Neuronal stem cell (in vitro differentiated cells): ENCODE measurements around the gene WDR20.

Source experiments
- DNase-seq: peaks from one replicate; pipeline ENCODE4 v3.0.0-alpha.2; 2013; ENCODE audit warnings: low spot score
- H2AFZ ChIP-seq: one replicate; pipeline ENCODE4 v1.6.1; 2013; ENCODE audit warnings: mild to moderate bottlenecking, low read length, inconsistent platforms
- H2AK5ac ChIP-seq: 2 replicates; pipeline ENCODE4 v1.6.1; 2013; ENCODE audit warnings: low read depth, mild to moderate bottlenecking, inconsistent platforms, low read length, moderate library complexity, mixed read lengths
- H2BK120ac ChIP-seq: 2 replicates; pipeline ENCODE4 v1.6.1; 2013; ENCODE audit warnings: low read depth, mild to moderate bottlenecking, inconsistent platforms, low read length, moderate library complexity, mixed read lengths
- H2BK12ac ChIP-seq: one replicate; pipeline ENCODE4 v1.6.1; 2013; ENCODE audit warnings: low read length, inconsistent platforms
- H2BK15ac ChIP-seq: 2 replicates; pipeline ENCODE4 v1.6.1; 2013; ENCODE audit warnings: mild to moderate bottlenecking, low read length, inconsistent platforms, mixed read lengths
- H2BK5ac ChIP-seq: one replicate; pipeline ENCODE4 v1.6.1; 2013; ENCODE audit warnings: inconsistent platforms, mild to moderate bottlenecking, low read length, moderate library complexity
- H3K14ac ChIP-seq: one replicate; pipeline ENCODE4 v1.6.1; 2013; ENCODE audit warnings: low read length, inconsistent platforms
- H3K18ac ChIP-seq: 2 replicates; pipeline ENCODE4 v1.6.1; 2013; ENCODE audit warnings: low read length, inconsistent platforms
- H3K23ac ChIP-seq: 2 replicates; pipeline ENCODE4 v1.6.1; 2013; ENCODE audit warnings: low read depth, mild to moderate bottlenecking, mixed read lengths, low read length, inconsistent platforms; ENCODE audit not compliant: poor library complexity
- H3K27ac ChIP-seq: replicated peaks from 3 replicates; pipeline ENCODE4 v1.5.1; 2013; ENCODE audit warnings: low read length, inconsistent platforms
- H3K27me3 ChIP-seq, 3 experiments: 2 replicates each; pipeline ENCODE4 v1.6.1; 2013; ENCODE audit warnings: low read length in 3 of 3, mild to moderate bottlenecking in 2 of 3, inconsistent platforms in 1 of 3, low read depth in 1 of 3, mixed read lengths in 1 of 3, moderate library complexity in 1 of 3; ENCODE audit not compliant: control insufficient read depth in 3 of 3, insufficient read depth in 3 of 3
- H3K36me3 ChIP-seq, 2 donors: replicated peaks in 1 of 2; 2 replicates each; pipeline ENCODE4 v1.6.1; 2013; ENCODE audit warnings: low read length in 2 of 2; ENCODE audit not compliant: control insufficient read depth in 2 of 2, insufficient read depth in 2 of 2
- H3K4ac ChIP-seq: 2 replicates; pipeline ENCODE4 v1.6.1; 2013; ENCODE audit warnings: inconsistent platforms, mild to moderate bottlenecking, low read length, moderate library complexity
- H3K4me1 ChIP-seq, 2 donors: 1 replicate in 1 of 2; 2 replicates in 1 of 2; pipeline ENCODE4 v1.6.1; 2013; ENCODE audit warnings: low read length in 2 of 2, low read depth in 1 of 2; ENCODE audit not compliant: control insufficient read depth in 2 of 2, insufficient read depth in 1 of 2
- H3K4me2 ChIP-seq: one replicate; pipeline ENCODE4 v1.6.1; 2013; ENCODE audit warnings: mild to moderate bottlenecking, low read length, inconsistent platforms; ENCODE audit not compliant: insufficient read depth, poor library complexity, severe bottlenecking
- H3K4me3 ChIP-seq, 2 donors: 2 replicates each; pipeline ENCODE4 v1.5.1; 2013; ENCODE audit warnings: low read length in 2 of 2, mild to moderate bottlenecking in 2 of 2, inconsistent platforms in 1 of 2, moderate library complexity in 1 of 2
- H3K79me1 ChIP-seq: one replicate; pipeline ENCODE4 v1.6.1; 2013; ENCODE audit warnings: low read depth, mild to moderate bottlenecking, inconsistent platforms, low read length, moderate library complexity
- H3K9ac ChIP-seq: one replicate; pipeline ENCODE4 v1.6.1; 2013; ENCODE audit warnings: mild to moderate bottlenecking, low read depth, low read length, inconsistent platforms; ENCODE audit not compliant: poor library complexity
- H3K9me3 ChIP-seq, 2 donors: replicated peaks in 1 of 2; 2 replicates each; pipeline versions ENCODE3 to v1.6.1; 2013; ENCODE audit warnings: low read length in 2 of 2, mild to moderate bottlenecking in 2 of 2, inconsistent platforms in 1 of 2, low read depth in 1 of 2, mixed read lengths in 1 of 2, moderate library complexity in 1 of 2; ENCODE audit not compliant: control insufficient read depth in 2 of 2, insufficient read depth in 1 of 2
- H4K8ac ChIP-seq: one replicate; pipeline ENCODE4 v1.6.1; 2013; ENCODE audit warnings: low read depth, mild to moderate bottlenecking, inconsistent platforms, low read length, moderate library complexity
- H4K91ac ChIP-seq: one replicate; pipeline ENCODE4 v1.6.1; 2013; ENCODE audit warnings: low read length, low read depth, mild to moderate bottlenecking, inconsistent platforms; ENCODE audit not compliant: poor library complexity
- WGBS, 2 donors: extraction: QIAGEN DNeasy Blood & Tissue Kit; methylation state at CpG; one replicate each; pipeline ENCODE4 v1.1.7; 2013; ENCODE audit warnings: missing lambda C conversion rate in 2 of 2, mixed read lengths in 1 of 2; ENCODE audit not compliant: insufficient read length in 2 of 2, insufficient replicate concordance in 1 of 2; ENCODE audit errors: extremely low coverage in 2 of 2; 5-methylcytosine and 5-hydroxymethylcytosine counted together

WDR20 gene

DNA sequence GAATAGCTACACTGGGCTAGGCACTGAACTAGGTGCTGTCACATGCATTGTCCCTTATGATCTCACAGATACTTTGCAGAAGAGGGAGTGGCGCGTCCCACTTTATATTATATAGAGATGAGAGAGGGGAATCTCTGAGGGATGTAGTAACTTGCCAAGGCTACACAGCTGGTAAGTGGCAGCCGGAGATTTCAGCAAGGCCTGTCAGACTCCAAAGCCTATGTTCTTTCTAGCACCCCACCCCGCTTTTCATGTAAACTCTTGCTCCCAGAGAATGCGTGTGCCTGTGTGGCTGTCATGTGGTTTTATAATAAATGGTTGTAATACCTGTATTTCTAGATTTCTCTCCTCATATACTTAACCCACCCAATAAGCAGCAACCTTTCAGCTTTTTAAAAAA lies 39.1 kb downstream of the WDR20 start:
- Histone ChIP-seq H3K36me3 (no peaks in the 10 kb centered on the region), H3K9me3 (no peaks in the 10 kb centered on the region), H3K27ac (no peak overlapping the region), H2BK12ac (no peak overlapping the region), H3K27me3 (no peaks in the 10 kb centered on the region), H3K14ac (no peak overlapping the region), H4K8ac (no peak overlapping the region), H3K23ac (no peak overlapping the region), H3K4me3 (no peak overlapping the region), H2BK120ac (no peak overlapping the region), H2AFZ (no peak overlapping the region), H3K4ac (no peak overlapping the region), H4K91ac (no peak overlapping the region), H3K4me2 (no peak overlapping the region), H3K18ac (no peak overlapping the region), H2BK5ac (no peak overlapping the region), H3K9ac (no peak overlapping the region), H2BK15ac (no peak overlapping the region), H3K79me1 (peaks cover 4% of the 10 kb centered on the region), H3K4me1 (peaks cover 5% of the 10 kb centered on the region in 2 donors), H2AK5ac (no peak overlapping the region)
- no CpG with 5 or more reads among the region's 5 CpGs for WGBS, 2 donors
- no peak for DNase-seq

DNA sequence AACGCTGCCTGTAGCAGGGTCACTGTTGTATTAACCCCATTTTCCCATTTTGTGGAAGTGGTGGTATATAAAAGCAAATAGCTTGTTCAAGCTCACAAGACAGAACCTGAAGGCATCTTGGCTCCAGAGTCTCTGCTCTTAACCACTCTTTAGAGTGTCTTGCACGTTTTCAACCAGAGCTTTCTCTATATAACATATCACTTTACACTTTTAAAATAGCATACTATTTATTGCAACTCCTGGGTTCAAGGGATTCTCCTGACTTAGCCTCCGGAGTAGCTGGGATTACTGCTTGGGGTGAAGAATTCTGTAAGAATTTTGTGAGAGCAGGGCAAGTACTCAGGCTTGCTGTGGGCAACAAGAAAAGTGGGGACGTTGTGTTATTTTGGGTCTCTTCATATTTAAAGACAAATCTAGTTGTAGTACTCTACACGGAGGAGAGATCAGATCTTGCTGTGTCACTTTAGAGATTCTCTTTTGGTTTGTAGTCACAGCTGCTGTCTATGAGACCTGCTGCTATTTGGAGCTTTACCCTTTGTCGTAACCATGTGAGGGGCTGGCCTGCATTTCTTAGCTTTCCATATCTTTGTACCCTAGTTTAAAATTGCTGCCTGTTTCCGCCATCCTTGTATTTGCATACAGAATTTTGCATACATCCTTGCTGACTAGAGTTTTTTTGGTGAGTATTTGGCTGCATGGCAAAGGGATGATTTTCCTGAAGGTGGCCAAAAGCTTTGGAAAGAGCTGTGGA lies 40.7 kb downstream of the WDR20 start:
- no peaks in the 10 kb centered on the region for H3K36me3 ChIP-seq
- no peak overlapping the region for H4K91ac ChIP-seq
- no peak overlapping the region for H3K9ac ChIP-seq
- H3K4me2 ChIP-seq: no peak overlapping the region
- no peak overlapping the region for H2BK5ac ChIP-seq
- H3K23ac ChIP-seq: no peak overlapping the region
- H2AFZ ChIP-seq: no peak overlapping the region
- peaks cover 15 to 19% of the 10 kb centered on the region in 2 donors for H3K4me1 ChIP-seq
- no peak overlapping the region for H4K8ac ChIP-seq
- H3K4me3 ChIP-seq: no peak overlapping the region
- no peaks in the 10 kb centered on the region for H3K27me3 ChIP-seq
- H3K27ac ChIP-seq: no peak overlapping the region
- H3K14ac ChIP-seq: no peak overlapping the region
- no peak overlapping the region for H3K4ac ChIP-seq
- H3K9me3 ChIP-seq: no peaks in the 10 kb centered on the region
- no peak overlapping the region for H2BK12ac ChIP-seq
- no CpG with 5 or more reads among the region's 7 CpGs for WGBS, 2 donors
- no peak overlapping the region for H3K18ac ChIP-seq
- H2BK15ac ChIP-seq: no peak overlapping the region
- no peak overlapping the region for H2AK5ac ChIP-seq
- no peak overlapping the region for H2BK120ac ChIP-seq
- peaks cover 6% of the 10 kb centered on the region for H3K79me1 ChIP-seq
- DNase-seq: no peak

DNA sequence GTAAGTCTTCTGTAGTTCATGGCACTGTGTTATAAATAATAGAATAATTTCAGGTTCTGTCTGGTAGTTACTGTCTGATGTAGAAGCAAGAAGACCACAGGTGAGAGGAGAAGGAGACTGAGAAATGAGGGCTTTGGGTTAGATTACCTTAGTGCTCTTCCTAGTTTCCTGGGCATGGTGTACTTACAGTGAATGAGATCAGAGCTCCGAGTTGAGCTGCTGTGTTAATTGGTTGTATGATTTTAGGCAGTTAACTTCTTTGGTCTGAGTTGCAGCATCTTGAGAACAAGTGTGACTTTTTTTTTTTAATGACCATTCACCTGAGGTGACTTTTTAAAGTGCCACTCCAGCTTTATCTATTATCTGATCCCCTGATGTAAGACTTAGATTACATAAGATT lies 41.5 kb downstream of the WDR20 start:
- no CpG with 5 or more reads among the region's 1 CpG for WGBS, 2 donors
- H3K27ac ChIP-seq: no peak overlapping the region
- no peaks in the 10 kb centered on the region for H3K36me3 ChIP-seq

DNA sequence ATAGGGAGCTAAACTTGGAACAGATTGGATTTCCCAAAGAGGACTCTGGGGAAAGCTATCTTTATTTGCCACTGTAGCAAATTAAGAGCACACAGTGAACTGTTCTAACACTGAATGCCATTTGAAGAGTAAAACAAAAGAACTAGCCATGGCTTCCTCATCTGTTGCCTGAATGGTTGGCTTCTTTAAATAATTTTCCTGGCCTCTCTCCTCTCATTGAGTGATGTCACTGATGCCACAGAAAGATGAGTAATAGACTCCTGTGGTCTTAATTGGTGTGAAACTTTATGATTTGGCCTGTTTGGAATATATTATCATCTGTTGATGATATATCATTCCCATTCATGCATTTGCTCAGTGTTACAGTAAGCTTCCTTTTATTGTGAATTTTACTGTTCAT lies 42.5 kb downstream of the WDR20 start:
- Histone ChIP-seq H2AK5ac (no peak overlapping the region), H3K14ac (no peak overlapping the region), H2AFZ (no peak overlapping the region), H3K4me3 (no peak overlapping the region), H3K27ac (no peak overlapping the region), H3K27me3 (no peaks in the 10 kb centered on the region), H3K36me3 (no peaks in the 10 kb centered on the region), H3K4me2 (no peak overlapping the region), H3K9me3 (no peaks in the 10 kb centered on the region), H3K18ac (no peak overlapping the region), H3K79me1 (peaks cover 4% of the 10 kb centered on the region), H2BK5ac (no peak overlapping the region), H4K91ac (no peak overlapping the region), H2BK120ac (no peak overlapping the region), H3K9ac (no peak overlapping the region), H2BK15ac (no peak overlapping the region), H3K4me1 (peaks cover 15 to 24% of the 10 kb centered on the region in 2 donors), H4K8ac (no peak overlapping the region), H3K4ac (no peak overlapping the region), H2BK12ac (no peak overlapping the region), H3K23ac (no peak overlapping the region)
- no peak for DNase-seq

More for the DNA sequence above, 41.5 kb downstream of the WDR20 start:
- Histone ChIP-seq H3K4me3 (no peak overlapping the region), H4K91ac (no peak overlapping the region), H3K9me3 (no peaks in the 10 kb centered on the region), H2AFZ (no peak overlapping the region), H3K9ac (no peak overlapping the region), H3K79me1 (peaks cover 6% of the 10 kb centered on the region), H3K23ac (no peak overlapping the region), H4K8ac (no peak overlapping the region), H2BK5ac (no peak overlapping the region), H3K27me3 (no peaks in the 10 kb centered on the region), H2BK120ac (no peak overlapping the region), H3K4me2 (no peak overlapping the region), H3K4me1 (peaks cover 15 to 20% of the 10 kb centered on the region in 2 donors), H2BK12ac (no peak overlapping the region), H2AK5ac (no peak overlapping the region), H3K4ac (no peak overlapping the region), H2BK15ac (no peak overlapping the region), H3K18ac (no peak overlapping the region), H3K14ac (no peak overlapping the region)
- no peak for DNase-seq
